UCSD-AML1 (cell line): ENCODE results near the gene TMEM255B.
"Not testable (repeated sequence)": the region's sequence is repeated elsewhere in the genome, so short reads cannot be mapped to it uniquely, and the experiment has no call there.

Experiments used
- DNase-seq: peaks from one replicate; lab custom pipeline; 2025; ENCODE audit not compliant: unreplicated experiment; lab: John Stamatoyannopoulos, UW

TMEM255B gene

GRCh38 chr13:113816254-113816929 is 57.4 kb downstream of the TMEM255B start:
- DNase-seq = no peak

GRCh38 chr13:113816946-113817859 is 58.2 kb downstream of the TMEM255B start:
- DNase-seq = peak; percentile 28

- no peak for DNase-seq
Measured at GRCh38 chr13:113817860-113818691, 59.0 kb downstream of the TMEM255B start.

- no peak for DNase-seq
Measured at GRCh38 chr13:113818700-113819295, 59.8 kb downstream of the TMEM255B start.

- no peak for DNase-seq
Measured at GRCh38 chr13:113819341-113819730, 60.3 kb downstream of the TMEM255B start.

- no peak for DNase-seq
Measured at GRCh38 chr13:113819731-113820715, 61.0 kb downstream of the TMEM255B start.

GRCh38 chr13:113820813-113821651 is 62.0 kb downstream of the TMEM255B start:
- no peak for DNase-seq

GRCh38 chr13:113821847-113822246 is 62.8 kb downstream of the TMEM255B start:
- DNase-seq = no peak

GRCh38 chr13:113822266-113822665 is 63.2 kb downstream of the TMEM255B start:
- DNase-seq = no peak

GRCh38 chr13:113822956-113823744 is 64.1 kb downstream of the TMEM255B start:
- no peak for DNase-seq

- DNase-seq = no peak
Measured at GRCh38 chr13:113823771-113824170, 64.7 kb downstream of the TMEM255B start.

- DNase-seq = no peak
Measured at GRCh38 chr13:113825841-113826240, 66.8 kb downstream of the TMEM255B start.

- DNase-seq = not testable (repeated sequence)
Measured at GRCh38 chr13:113826446-113826845, 67.4 kb downstream of the TMEM255B start.

- DNase-seq = no peak
Measured at GRCh38 chr13:113827021-113827420, 68.0 kb downstream of the TMEM255B start.

- no peak for DNase-seq
Measured at GRCh38 chr13:113828282-113828825, 69.3 kb downstream of the TMEM255B start.

- not testable (repeated sequence) for DNase-seq
Measured at GRCh38 chr13:113830426-113830950, 71.5 kb downstream of the TMEM255B start.

GRCh38 chr13:113831061-113831460 is 72.0 kb downstream of the TMEM255B start:
- no peak for DNase-seq
